Effector memory CD4-positive, alpha-beta T cell (primary cell): ENCODE measurements around the gene ABCC4.

Experiments
- DNase-seq, 3 donors: peaks; one replicate each; pipeline ENCODE4 v3.0.0-alpha.2; 2020
- H3K27ac ChIP-seq: 2 replicates; pipeline ENCODE4 v1.7.0; 2013; ENCODE audit warnings: mild to moderate bottlenecking, low read length, moderate library complexity; ENCODE audit not compliant: insufficient read depth, poor library complexity, severe bottlenecking
- H3K27me3 ChIP-seq: replicated peaks from 2 replicates; pipeline ENCODE4 v1.7.0; 2013; ENCODE audit warnings: mild to moderate bottlenecking, low read length; ENCODE audit not compliant: insufficient read depth, control insufficient read depth, poor library complexity, severe bottlenecking
- H3K36me3 ChIP-seq: 2 replicates; pipeline ENCODE4 v1.7.0; 2013; ENCODE audit warnings: mild to moderate bottlenecking, low read length, moderate library complexity; ENCODE audit not compliant: control insufficient read depth, insufficient read depth
- H3K4me1 ChIP-seq: 2 replicates; pipeline ENCODE4 v1.7.0; 2013; ENCODE audit warnings: low read length, mild to moderate bottlenecking; ENCODE audit not compliant: control insufficient read depth, insufficient read depth, poor library complexity, severe bottlenecking
- H3K4me3 ChIP-seq: 2 replicates; pipeline ENCODE4 v1.7.0; 2013; ENCODE audit warnings: low read length, low read depth, mild to moderate bottlenecking; ENCODE audit not compliant: insufficient read depth, poor library complexity, severe bottlenecking
- H3K9me3 ChIP-seq: 2 replicates; pipeline ENCODE4 v1.7.0; 2013; ENCODE audit warnings: mild to moderate bottlenecking, low read length, moderate library complexity; ENCODE audit not compliant: control insufficient read depth

The ABCC4 gene

GRCh38 chr13:95113601-95114000 lies 187.7 kb downstream of the ABCC4 start:
- DNase-seq, result no peak
- Histone ChIP-seq H3K4me1 (no peaks in the 10 kb centered on the region), H3K9me3 (no peaks in the 10 kb centered on the region), H3K4me3 (no peak overlapping the region), H3K27me3 (no peaks in the 10 kb centered on the region), H3K36me3 (peaks cover 4% of the 10 kb centered on the region), H3K27ac (no peak overlapping the region)

GRCh38 chr13:95112883-95113282 lies 188.4 kb downstream of the ABCC4 start:
- Histone ChIP-seq H3K36me3 (peaks cover 4% of the 10 kb centered on the region), H3K27ac (no peak overlapping the region), H3K4me1 (no peaks in the 10 kb centered on the region), H3K27me3 (no peaks in the 10 kb centered on the region), H3K4me3 (no peak overlapping the region), H3K9me3 (no peaks in the 10 kb centered on the region)
- DNase-seq, result no peak

GRCh38 chr13:95111608-95112007 lies 189.6 kb downstream of the ABCC4 start:
- Histone ChIP-seq H3K27ac (no peak overlapping the region), H3K27me3 (no peaks in the 10 kb centered on the region), H3K4me3 (no peak overlapping the region), H3K36me3 (peaks cover 4% of the 10 kb centered on the region), H3K4me1 (no peaks in the 10 kb centered on the region), H3K9me3 (no peaks in the 10 kb centered on the region)
- no peak for DNase-seq

GRCh38 chr13:95106562-95106961 lies 194.7 kb downstream of the ABCC4 start:
- Histone ChIP-seq H3K27ac (no peak overlapping the region), H3K4me3 (no peak overlapping the region), H3K4me1 (no peaks in the 10 kb centered on the region), H3K9me3 (no peaks in the 10 kb centered on the region), H3K27me3 (no peaks in the 10 kb centered on the region), H3K36me3 (peaks cover 3% of the 10 kb centered on the region)
- no peak for DNase-seq

- DNase-seq, result no peak
- Histone ChIP-seq H3K9me3 (no peaks in the 10 kb centered on the region), H3K4me1 (no peaks in the 10 kb centered on the region), H3K4me3 (no peak overlapping the region), H3K36me3 (no peaks in the 10 kb centered on the region), H3K27ac (no peak overlapping the region), H3K27me3 (no peaks in the 10 kb centered on the region)
Observed at GRCh38 chr13:95100525-95101433, 200.5 kb downstream of the ABCC4 start.

GRCh38 chr13:95099541-95099940 lies 201.7 kb downstream of the ABCC4 start:
- Histone ChIP-seq H3K9me3 (no peaks in the 10 kb centered on the region), H3K4me3 (no peak overlapping the region), H3K4me1 (no peaks in the 10 kb centered on the region), H3K36me3 (no peaks in the 10 kb centered on the region), H3K27me3 (no peaks in the 10 kb centered on the region), H3K27ac (no peak overlapping the region)
- DNase-seq, result no peak

- Histone ChIP-seq H3K9me3 (no peaks in the 10 kb centered on the region), H3K36me3 (no peaks in the 10 kb centered on the region), H3K4me3 (no peak overlapping the region), H3K27ac (no peak overlapping the region), H3K27me3 (no peaks in the 10 kb centered on the region), H3K4me1 (no peaks in the 10 kb centered on the region)
- DNase-seq, result no peak
Observed at GRCh38 chr13:95098916-95099315, 202.3 kb downstream of the ABCC4 start.

- no peaks in the 10 kb centered on the region for H3K9me3 ChIP-seq
- H3K27ac ChIP-seq, result no peak overlapping the region
- no peaks in the 10 kb centered on the region for H3K36me3 ChIP-seq
- no peaks in the 10 kb centered on the region for H3K27me3 ChIP-seq
- H3K4me1 ChIP-seq, result no peaks in the 10 kb centered on the region
- no peak overlapping the region for H3K4me3 ChIP-seq
- no peak for DNase-seq
Observed at GRCh38 chr13:95091755-95092154, 209.5 kb downstream of the ABCC4 start.

GRCh38 chr13:95087746-95088305 lies 213.4 kb downstream of the ABCC4 start:
- no peak overlapping the region for H3K4me3 ChIP-seq
- H3K4me1 ChIP-seq, result no peaks in the 10 kb centered on the region
- no peak for DNase-seq
- H3K36me3 ChIP-seq, result no peaks in the 10 kb centered on the region
- H3K27me3 ChIP-seq, result no peaks in the 10 kb centered on the region
- no peak overlapping the region for H3K27ac ChIP-seq
- no peaks in the 10 kb centered on the region for H3K9me3 ChIP-seq

GRCh38 chr13:95086761-95087160 lies 214.5 kb downstream of the ABCC4 start:
- Histone ChIP-seq H3K4me1 (no peaks in the 10 kb centered on the region), H3K27me3 (no peaks in the 10 kb centered on the region), H3K9me3 (no peaks in the 10 kb centered on the region), H3K4me3 (no peak overlapping the region), H3K36me3 (no peaks in the 10 kb centered on the region), H3K27ac (no peak overlapping the region)
- no peak for DNase-seq
